H9 (cell line): Measurements from ENCODE around the gene SPTBN1. TPM values are rescaled to one million over a fixed set of nuclear protein-coding genes. Genes with fewer than 3 reads are reported as not detected.

Experiments used
- DNase-seq: peaks from one replicate; pipeline ENCODE4 v3.0.0-alpha.2; 2017
- H2AFZ ChIP-seq: one replicate; pipeline ENCODE4 v1.6.1; 2013; ENCODE audit warnings: mild to moderate bottlenecking, low read length, control low read depth, moderate library complexity
- H2AK5ac ChIP-seq: 2 replicates; pipeline ENCODE4 v1.6.1; 2013; ENCODE audit warnings: low read length, control low read depth, mixed read lengths; ENCODE audit not compliant: insufficient read length
- H2BK120ac ChIP-seq: one replicate; pipeline ENCODE4 v1.6.1; 2013; ENCODE audit warnings: low read depth, mild to moderate bottlenecking, low read length, control low read depth, inconsistent platforms; ENCODE audit not compliant: poor library complexity, severe bottlenecking
- H2BK12ac ChIP-seq: 2 replicates; pipeline ENCODE4 v1.6.1; 2013; ENCODE audit warnings: low read length, control low read depth, mixed read lengths, low read depth; ENCODE audit not compliant: insufficient read length
- H2BK15ac ChIP-seq: 2 replicates; pipeline ENCODE4 v1.6.1; 2013; ENCODE audit warnings: low read depth, low read length, control low read depth
- H2BK20ac ChIP-seq: one replicate; pipeline ENCODE4 v1.6.1; 2013; ENCODE audit warnings: low read depth, mild to moderate bottlenecking, low read length, control low read depth, inconsistent platforms; ENCODE audit not compliant: poor library complexity, severe bottlenecking
- H2BK5ac ChIP-seq: 2 replicates; pipeline ENCODE4 v1.6.1; 2013; ENCODE audit warnings: low read length, control low read depth, mixed read lengths; ENCODE audit not compliant: insufficient read length
- H3K14ac ChIP-seq: 2 replicates; pipeline ENCODE4 v1.6.1; 2013; ENCODE audit warnings: low read length, control low read depth; ENCODE audit not compliant: insufficient read depth
- H3K18ac ChIP-seq: 2 replicates; pipeline ENCODE4 v1.6.1; 2013; ENCODE audit warnings: low read depth, mild to moderate bottlenecking, mixed read lengths, low read length, control low read depth; ENCODE audit not compliant: insufficient read length
- H3K23ac ChIP-seq: 2 replicates; pipeline ENCODE4 v1.6.1; 2013; ENCODE audit warnings: low read length, control low read depth, mixed read lengths, low read depth; ENCODE audit not compliant: insufficient read length
- H3K23me2 ChIP-seq: 2 replicates; pipeline ENCODE4 v1.6.1; 2013; ENCODE audit warnings: low read depth, mild to moderate bottlenecking, mixed read lengths, low read length, control low read depth; ENCODE audit not compliant: insufficient read length, poor library complexity, severe bottlenecking
- H3K27ac ChIP-seq: 2 replicates; pipeline ENCODE4 v1.5.1; 2013; ENCODE audit warnings: low read length, control low read depth, mixed read lengths, low read depth; ENCODE audit not compliant: insufficient read length
- H3K27me3 ChIP-seq: 2 replicates; pipeline ENCODE4 v1.6.1; 2013; ENCODE audit warnings: low read length, control low read depth, inconsistent platforms; ENCODE audit not compliant: insufficient read depth
- H3K4ac ChIP-seq: 2 replicates; pipeline ENCODE4 v1.6.1; 2013; ENCODE audit warnings: low read depth, mild to moderate bottlenecking, control low read depth, inconsistent platforms, low read length, moderate library complexity
- H3K4me1 ChIP-seq: 2 replicates; pipeline ENCODE4 v1.6.1; 2013; ENCODE audit warnings: low read length, control low read depth, inconsistent platforms; ENCODE audit not compliant: insufficient read depth
- H3K4me2 ChIP-seq: 2 replicates; pipeline ENCODE4 v1.6.1; 2013; ENCODE audit warnings: low read length, control low read depth, mixed read lengths; ENCODE audit not compliant: insufficient read length, insufficient read depth
- H3K56ac ChIP-seq: 2 replicates; pipeline ENCODE4 v1.6.1; 2013; ENCODE audit warnings: low read depth, mild to moderate bottlenecking, mixed read lengths, low read length, control low read depth; ENCODE audit not compliant: insufficient read length
- H3K79me1 ChIP-seq: 2 replicates; pipeline ENCODE4 v1.6.1; 2013; ENCODE audit warnings: low read depth, mild to moderate bottlenecking, moderate library complexity, low read length, control low read depth, inconsistent platforms; ENCODE audit not compliant: insufficient read depth, poor library complexity, severe bottlenecking
- H3K79me2 ChIP-seq: 2 replicates; pipeline ENCODE4 v1.6.1; 2013; ENCODE audit warnings: low read length, control low read depth, inconsistent platforms; ENCODE audit not compliant: insufficient read depth
- H3K9ac ChIP-seq: 2 replicates; pipeline ENCODE4 v1.6.1; 2013; ENCODE audit warnings: low read length, control low read depth, mixed read lengths; ENCODE audit not compliant: insufficient read length; ENCODE audit errors: extremely low read depth
- H3K9me3 ChIP-seq: one replicate; pipeline ENCODE4 v1.6.1; 2013; ENCODE audit warnings: low read depth, low read length, inconsistent platforms; ENCODE audit not compliant: control insufficient read depth
- H3T11ph ChIP-seq: one replicate; pipeline ENCODE4 v1.6.1; 2013; ENCODE audit warnings: mild to moderate bottlenecking, low read length, control low read depth, inconsistent platforms
- H4K20me1 ChIP-seq: one replicate; pipeline ENCODE4 v1.6.1; 2013; ENCODE audit not compliant: control insufficient read depth, insufficient read length, insufficient read depth
- H4K5ac ChIP-seq: 2 replicates; pipeline ENCODE4 v1.6.1; 2013; ENCODE audit warnings: low read depth, mild to moderate bottlenecking, mixed read lengths, low read length, control low read depth; ENCODE audit not compliant: insufficient read length
- H4K8ac ChIP-seq: replicated peaks from 2 replicates; pipeline ENCODE4 v1.6.1; 2013; ENCODE audit warnings: low read length, control low read depth, mixed read lengths, low read depth; ENCODE audit not compliant: insufficient read length
- H4K91ac ChIP-seq: 2 replicates; pipeline ENCODE4 v1.6.1; 2013; ENCODE audit warnings: low read depth, mild to moderate bottlenecking, moderate library complexity, mixed read lengths, low read length, control low read depth; ENCODE audit not compliant: insufficient read length
- H3K27ac Mint-ChIP-seq, 3 experiments: 2 replicates in 2 of 3; 3 replicates in 1 of 3; pipeline ENCODE4 v1.8.0; 2020 to 2021; ENCODE audit warnings: mixed read lengths in 3 of 3, mild to moderate bottlenecking in 1 of 3, moderate library complexity in 1 of 3
- H3K27me3 Mint-ChIP-seq: 2 replicates; pipeline ENCODE4 v1.8.0; 2021; ENCODE audit warnings: low read depth, mild to moderate bottlenecking, moderate library complexity, mixed read lengths
- H3K36me3 Mint-ChIP-seq, 3 experiments: 2 replicates in 2 of 3; 3 replicates in 1 of 3; pipeline ENCODE4 v1.8.0; 2020 to 2021; ENCODE audit warnings: low read depth in 3 of 3, mixed read lengths in 3 of 3; ENCODE audit not compliant: insufficient read depth in 1 of 3
- H3K4me1 Mint-ChIP-seq, 2 experiments: 2 replicates each; pipeline ENCODE4 v1.8.0; 2020; ENCODE audit warnings: mixed read lengths in 2 of 2
- H3K4me3 Mint-ChIP-seq, 2 experiments: 2 replicates in 1 of 2; 3 replicates in 1 of 2; pipeline ENCODE4 v1.8.0; 2020 to 2021; ENCODE audit warnings: mild to moderate bottlenecking in 2 of 2, mixed read lengths in 2 of 2, moderate library complexity in 1 of 2
- H3K9me3 Mint-ChIP-seq, 2 experiments: 2 replicates in 1 of 2; 3 replicates in 1 of 2; pipeline ENCODE4 v1.8.0; 2020; ENCODE audit warnings: mild to moderate bottlenecking in 2 of 2, mixed read lengths in 2 of 2, moderate library complexity in 1 of 2
- CTCF ChIP-seq: fragments of 200-600 bp; sonication (generic); conservative IDR thresholded peaks from 3 replicates; pipeline ENCODE4 v1.8.0; 2021; ENCODE audit warnings: antibody characterized with exemption, mild to moderate bottlenecking
- WGBS: extraction: QIAGEN DNeasy Blood & Tissue Kit; methylation state at CpG from one replicate; pipeline ENCODE4 v1.1.7; 2013; ENCODE audit warnings: missing lambda C conversion rate, low lambda C conversion rate, mixed read lengths; ENCODE audit not compliant: insufficient read length; ENCODE audit errors: extremely low coverage; 5-methylcytosine and 5-hydroxymethylcytosine counted together
- total RNA-seq: library from RNA; stranded (reverse); gene quantifications from 2 replicates; pipeline ENCODE4 v1.2.1, GENCODE V29; 2021

The SPTBN1 gene
- total RNA-seq, 1 experiment from 2014 or later: 164 TPM

- no peaks in the 10 kb centered on the region for H3K4me1 ChIP-seq
- no peak overlapping the region for H3K18ac ChIP-seq
- no peak overlapping the region for H3K4ac ChIP-seq
- no peak overlapping the region for H3K27ac ChIP-seq
- no peak overlapping the region for H2BK15ac ChIP-seq
- no peak overlapping the region for H3K23ac ChIP-seq
- Mint-ChIP-seq H3K36me3 (peaks cover 67 to 100% (median 94%) of the 10 kb centered on the region in 3 experiments), H3K27me3 (no peaks in the 10 kb centered on the region), H3K4me3 (no peak overlapping the region), H3K9me3 (no peaks in the 10 kb centered on the region), H3K4me1 (no peaks in the 10 kb centered on the region), H3K27ac (no peak overlapping the region)
- no CpG with 5 or more reads among the region's 12 CpGs for WGBS
- H4K8ac ChIP-seq: no peak overlapping the region
- TF ChIP-seq CTCF: no peak
- H2BK12ac ChIP-seq: no peak overlapping the region
- no peaks in the 10 kb centered on the region for H4K20me1 ChIP-seq
- H2BK20ac ChIP-seq: no peak overlapping the region
- H3K9me3 ChIP-seq: no peaks in the 10 kb centered on the region
- DNase-seq: no peak
- H2AK5ac ChIP-seq: no peak overlapping the region
- no peaks in the 10 kb centered on the region for H3K27me3 ChIP-seq
- H2BK5ac ChIP-seq: no peak overlapping the region
- H4K91ac ChIP-seq: no peak overlapping the region
- no peaks in the 10 kb centered on the region for H3K23me2 ChIP-seq
- H3K9ac ChIP-seq: no peak overlapping the region
- no peaks in the 10 kb centered on the region for H3K79me2 ChIP-seq
- no peak overlapping the region for H3K14ac ChIP-seq
- H3T11ph ChIP-seq: no peak overlapping the region
- H2AFZ ChIP-seq: no peak overlapping the region
- H2BK120ac ChIP-seq: no peak overlapping the region
- H4K5ac ChIP-seq: no peak overlapping the region
- H3K56ac ChIP-seq: no peak overlapping the region
- no peaks in the 10 kb centered on the region for H3K79me1 ChIP-seq
- no peak overlapping the region for H3K4me2 ChIP-seq
Observed at GRCh38 chr2:54649633-54650032, 193.5 kb downstream of the SPTBN1 start.
